ENCODE data around the gene TANC1.
A peak's percentile ranks its signal among the peaks of the same experiment; 100 is the strongest.

Gene TANC1

DNA sequence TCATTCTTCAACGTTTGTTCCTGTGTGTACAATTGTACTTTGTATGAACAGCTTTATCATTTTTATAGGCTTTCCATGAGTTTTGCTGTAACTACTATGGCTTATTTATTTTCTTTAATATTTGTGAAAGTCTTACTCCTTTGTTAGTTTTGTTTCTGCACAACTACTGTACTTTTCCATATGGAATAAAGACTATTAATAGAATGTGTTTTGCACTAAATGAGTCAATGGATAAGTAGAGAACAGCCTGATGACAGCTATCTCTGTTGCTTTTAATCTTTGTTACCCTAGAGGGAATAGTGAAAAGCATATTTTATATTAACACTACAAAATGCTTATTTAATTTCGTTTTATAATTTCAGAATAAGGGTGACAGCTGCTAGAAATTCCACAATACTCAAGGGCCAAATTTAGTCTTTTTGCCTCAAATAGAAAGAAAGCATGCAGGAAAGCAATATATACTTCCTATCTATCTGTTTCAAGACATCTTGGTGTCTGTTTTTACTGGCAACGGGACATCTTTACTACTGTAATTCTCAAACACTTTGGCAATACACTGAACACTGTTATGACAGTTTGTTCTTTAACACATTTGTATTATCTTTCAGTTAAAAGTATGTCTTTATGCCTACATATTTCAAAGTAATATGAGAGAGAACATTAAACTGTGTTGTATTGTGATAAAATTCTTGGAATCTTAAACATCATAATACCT lies 264.2 kb downstream of the TANC1 start:
- no peak for DNase-seq

DNA sequence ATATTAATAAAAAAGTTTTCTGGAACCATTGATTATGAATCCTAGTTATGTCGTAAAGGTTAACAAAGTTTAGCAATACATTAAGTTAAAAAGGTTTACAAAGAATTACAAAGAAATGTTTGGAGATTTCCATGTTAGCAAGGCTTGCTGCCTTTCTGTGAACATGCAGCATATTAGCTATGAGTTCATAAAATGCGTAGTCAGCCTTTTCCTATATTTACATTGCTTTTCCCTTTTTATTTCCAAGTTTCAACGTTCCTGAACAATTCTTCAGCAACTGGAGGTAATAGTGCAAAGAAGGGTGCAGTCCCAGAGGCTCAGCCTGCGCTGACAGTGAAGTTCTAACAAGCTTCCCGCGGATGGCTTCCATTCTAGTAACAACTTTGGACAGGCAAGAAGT lies 266.4 kb downstream of the TANC1 start:
- DNase-seq: no peak

DNA sequence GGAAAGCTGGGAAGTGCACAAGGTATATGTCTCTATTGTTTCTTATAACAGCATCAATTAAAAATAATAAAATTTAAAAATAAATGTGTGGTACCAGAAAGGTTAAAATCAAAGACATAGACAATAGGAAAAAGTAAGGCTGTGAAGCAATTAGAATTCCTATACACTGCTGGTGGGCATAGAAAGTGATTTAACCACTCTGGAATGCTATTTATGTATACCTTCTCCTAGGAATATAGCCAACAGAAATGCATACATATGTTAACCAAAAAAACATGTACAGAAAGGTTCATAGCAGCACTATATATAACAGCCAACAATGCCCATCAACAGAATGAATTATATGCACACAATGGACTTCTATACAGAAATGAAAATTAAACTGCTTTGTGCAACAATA lies 275.1 kb downstream of the TANC1 start:
- DNase-seq: no peak

DNA sequence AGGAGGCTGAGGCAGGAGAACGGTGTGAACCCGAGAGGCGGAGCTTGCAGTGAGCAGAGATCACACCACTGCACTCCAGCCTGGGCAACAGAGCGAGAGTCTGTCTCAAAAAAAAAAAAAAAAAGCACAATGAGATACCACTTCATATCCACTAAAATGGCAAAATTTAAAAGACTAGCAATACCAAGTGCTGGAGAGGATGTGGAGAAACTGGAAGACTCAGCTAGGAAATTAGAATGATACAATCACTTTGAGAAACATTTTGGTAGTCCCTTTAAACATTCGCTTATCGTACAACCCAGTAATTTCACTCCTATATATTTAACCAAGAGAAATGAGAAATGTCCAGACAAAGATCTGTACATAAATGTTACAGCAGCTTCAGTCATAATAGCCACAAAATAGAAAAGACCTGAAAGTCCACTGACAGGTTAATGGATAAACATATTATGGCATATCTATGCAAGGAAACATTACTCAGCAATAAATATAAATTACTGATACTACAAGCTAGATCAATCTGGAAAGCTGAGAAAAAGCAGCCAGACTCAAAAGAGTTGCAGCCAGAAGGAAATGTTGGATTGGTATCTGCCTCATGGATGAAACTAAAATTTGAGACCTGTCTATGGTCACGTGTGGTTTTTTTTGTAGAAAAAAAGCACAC lies 278.0 kb downstream of the TANC1 start:
- DNase-seq: no peak

DNA sequence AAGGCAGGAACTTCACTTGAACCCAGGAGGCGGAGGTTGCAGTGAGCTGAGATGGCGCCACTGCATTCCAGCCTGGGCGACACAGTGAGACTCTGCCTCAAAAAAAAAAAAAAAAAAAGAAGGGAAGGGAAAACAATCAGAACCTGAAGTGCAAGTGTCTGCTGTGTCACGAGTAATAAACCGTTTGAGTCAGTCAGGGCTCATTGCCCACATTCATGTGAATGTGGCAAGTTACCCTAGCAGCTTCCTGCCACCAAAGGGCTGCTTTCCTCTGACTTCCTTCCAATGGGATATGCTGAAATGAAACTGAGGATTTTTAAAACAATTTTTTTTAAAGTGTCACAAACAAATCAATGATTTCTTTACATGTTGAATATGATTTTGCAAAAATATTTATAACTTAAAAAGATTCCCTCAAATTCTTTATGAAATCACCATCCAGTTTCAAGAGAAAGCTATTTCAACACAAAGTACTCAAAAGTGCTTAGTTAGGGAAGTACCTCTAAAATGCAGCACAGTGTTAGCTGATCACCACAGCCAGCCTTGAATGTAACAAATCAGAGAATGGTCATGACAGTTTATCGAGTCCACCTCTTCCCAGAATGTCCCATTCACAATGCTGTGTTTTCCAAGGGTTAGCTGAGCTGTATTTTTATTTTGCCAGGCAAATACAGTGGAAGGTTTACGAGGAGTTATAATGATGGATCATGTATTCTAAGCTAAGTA lies 281.7 kb downstream of the TANC1 start:
- DNase-seq: peak; percentile 22

DNA sequence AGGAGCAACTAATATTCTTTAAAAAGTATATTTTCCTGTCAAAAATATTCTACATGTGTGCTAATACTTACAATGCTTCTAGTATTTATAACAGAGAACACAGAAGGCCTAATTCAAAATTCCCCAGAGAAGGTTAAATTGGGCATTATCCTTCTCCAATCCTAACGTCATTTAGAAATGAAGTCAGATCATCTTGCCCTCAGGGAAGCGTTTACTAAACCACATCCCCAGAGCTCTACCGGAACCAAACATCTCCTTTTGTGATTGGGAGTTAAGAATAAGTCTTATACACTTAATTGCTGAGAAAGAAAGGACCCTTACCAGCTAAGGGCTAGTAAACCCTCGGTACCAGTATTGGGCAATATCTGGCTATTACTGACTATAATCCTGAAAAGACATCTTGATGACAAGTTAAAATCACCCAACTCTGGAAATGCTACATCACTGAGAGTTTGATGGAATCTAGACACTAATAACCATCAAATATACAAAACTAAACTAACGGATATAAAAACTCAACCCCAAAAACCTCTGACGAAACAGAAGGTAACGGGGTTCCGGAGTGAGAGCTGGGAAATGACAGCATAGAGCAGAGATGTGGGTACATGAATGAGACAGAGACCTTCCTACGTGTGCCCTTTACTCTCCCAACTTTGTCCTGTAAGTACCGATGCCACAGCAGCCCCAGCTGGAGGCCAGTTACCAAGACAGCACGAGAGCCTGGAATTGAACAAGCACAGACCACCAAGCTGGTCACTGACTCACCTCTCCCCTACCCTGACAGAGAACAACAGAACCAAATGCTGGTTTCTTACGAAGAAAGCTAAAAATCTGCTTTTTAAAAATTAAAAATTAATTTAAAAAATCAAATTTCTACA lies 283.1 kb downstream of the TANC1 start:
- DNase-seq: no peak

DNA sequence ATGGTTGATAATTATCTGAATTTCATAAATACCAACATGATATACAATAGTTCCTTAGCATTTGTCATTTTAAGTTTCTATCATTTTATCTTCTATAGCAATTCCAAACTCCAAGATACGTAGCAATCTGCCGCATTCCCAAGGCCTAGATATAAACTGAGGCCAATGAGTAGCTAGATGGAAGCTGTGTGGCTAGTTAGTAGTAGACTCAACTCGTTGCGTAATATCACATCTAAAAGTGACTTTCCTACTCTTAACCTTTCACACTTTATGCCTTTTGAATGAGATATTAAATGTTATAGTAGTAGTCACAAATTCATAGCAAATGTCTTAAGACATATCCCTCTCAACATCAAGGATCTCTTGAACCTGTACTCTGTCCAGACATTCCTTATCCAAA lies 284.5 kb downstream of the TANC1 start:
- no peak for DNase-seq

DNA sequence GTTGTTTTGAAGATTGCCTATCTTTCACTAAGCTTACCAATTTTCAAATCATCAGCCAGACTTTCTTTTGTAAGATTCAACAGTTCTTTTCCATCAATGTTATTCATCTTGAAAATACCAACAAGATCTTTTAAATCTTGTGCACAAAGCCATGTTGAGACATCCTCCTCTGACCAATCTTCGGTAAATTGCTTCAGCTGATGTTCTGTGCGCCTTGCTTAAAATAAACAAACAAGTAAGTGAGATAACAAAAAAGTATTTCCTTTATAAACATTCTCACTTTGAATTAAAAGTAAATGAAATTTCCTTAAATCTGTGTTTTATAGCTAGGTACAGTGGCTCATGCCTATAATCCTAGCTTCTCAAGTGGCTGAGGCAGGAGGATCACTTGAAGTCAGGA lies 287.7 kb downstream of the TANC1 start:
- DNase-seq: no peak

DNA sequence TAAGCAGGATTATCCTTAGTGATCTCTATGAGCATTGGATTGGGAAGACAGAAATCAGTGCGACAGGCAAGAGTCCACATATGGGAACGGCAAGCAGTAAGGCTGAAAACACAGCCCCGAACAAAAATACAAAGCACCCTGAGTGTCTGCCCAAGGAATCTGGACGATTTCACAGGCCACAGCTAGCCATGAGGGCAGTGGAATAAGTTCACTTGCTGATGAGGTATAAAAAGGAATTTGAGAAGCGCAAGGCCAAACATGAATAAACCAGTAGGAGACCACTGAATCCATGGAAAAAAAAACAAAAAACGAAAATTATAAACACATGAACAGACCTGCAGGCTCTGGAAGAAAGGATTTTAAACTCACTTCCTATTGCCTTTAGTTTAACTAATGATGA lies 293.8 kb downstream of the TANC1 start:
- DNase-seq: no peak

DNA sequence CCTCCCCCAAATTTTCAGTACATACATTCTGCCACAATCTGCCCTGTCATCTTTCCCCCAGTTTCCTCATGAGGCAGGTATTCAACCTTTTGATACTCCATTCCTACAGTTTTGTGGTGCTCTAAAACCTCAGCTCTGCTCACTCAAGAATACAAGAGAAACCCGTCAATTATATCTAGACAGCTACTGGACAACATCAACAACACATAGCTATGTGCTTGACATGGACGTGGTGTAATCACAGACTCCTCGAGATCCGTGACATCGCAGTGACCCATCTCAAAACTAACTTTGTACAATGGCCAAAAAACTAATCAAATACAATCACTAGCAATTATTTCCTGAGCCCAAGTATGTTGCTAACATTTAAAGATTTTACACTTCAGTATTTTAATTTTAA lies 294.5 kb downstream of the TANC1 start:
- no peak for DNase-seq

DNA sequence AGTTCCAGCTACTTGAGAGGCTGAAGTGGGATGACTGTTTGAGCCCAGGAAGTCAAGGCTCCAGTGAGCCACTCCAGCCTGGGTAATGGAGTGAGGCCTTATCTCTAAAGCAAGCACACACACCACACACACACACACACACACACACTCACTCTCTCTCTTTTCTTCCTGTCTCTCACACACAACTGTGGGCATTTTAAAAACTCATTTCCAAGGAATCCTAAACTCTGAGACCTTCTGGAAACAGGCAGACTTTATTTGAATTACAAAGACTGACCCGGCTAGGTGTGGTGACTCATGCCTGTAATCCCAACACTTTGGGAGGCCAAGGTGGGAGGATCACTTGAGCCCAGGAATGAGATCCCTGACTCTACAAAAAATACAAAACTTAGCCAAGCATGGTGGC lies 296.7 kb downstream of the TANC1 start:
- DNase-seq: no peak

DNA sequence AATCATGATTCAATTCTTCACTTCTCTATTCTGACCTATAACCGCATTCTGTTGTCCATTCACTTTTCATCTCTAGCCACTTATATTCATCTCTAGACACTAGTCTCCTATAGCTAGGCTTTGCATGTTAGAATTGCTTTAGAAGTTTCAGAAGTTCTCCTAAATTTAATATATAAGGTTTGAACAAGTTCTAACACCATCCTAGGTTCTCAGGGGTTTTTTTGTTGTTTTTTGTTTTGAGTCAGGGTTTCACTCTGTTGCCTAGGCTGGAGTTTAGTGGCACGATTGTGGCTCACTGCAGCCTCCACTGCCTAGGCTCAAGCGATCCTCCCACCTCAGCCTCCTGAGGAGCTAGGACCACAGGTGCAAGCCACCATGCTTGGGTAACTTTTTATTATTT lies 298.1 kb downstream of the TANC1 start:
- no peak for DNase-seq

DNA sequence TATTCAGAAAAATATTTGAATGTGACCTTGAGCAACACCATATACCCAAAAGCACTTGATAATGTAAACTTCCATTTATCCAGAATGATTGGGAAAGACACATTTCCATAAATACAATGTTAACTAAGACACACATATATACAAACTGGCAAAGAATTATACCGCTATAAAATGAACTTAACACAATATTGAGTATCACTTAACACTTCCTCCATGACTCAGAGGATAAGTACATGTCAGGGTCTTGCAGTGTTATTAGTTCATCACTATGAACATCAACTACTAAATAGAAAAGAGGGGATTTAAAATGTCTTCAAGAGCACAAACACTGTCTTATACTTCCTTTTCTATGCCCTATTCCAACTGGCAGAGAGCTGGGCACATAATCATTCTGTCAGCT lies 299.5 kb downstream of the TANC1 start:
- DNase-seq: no peak

DNA sequence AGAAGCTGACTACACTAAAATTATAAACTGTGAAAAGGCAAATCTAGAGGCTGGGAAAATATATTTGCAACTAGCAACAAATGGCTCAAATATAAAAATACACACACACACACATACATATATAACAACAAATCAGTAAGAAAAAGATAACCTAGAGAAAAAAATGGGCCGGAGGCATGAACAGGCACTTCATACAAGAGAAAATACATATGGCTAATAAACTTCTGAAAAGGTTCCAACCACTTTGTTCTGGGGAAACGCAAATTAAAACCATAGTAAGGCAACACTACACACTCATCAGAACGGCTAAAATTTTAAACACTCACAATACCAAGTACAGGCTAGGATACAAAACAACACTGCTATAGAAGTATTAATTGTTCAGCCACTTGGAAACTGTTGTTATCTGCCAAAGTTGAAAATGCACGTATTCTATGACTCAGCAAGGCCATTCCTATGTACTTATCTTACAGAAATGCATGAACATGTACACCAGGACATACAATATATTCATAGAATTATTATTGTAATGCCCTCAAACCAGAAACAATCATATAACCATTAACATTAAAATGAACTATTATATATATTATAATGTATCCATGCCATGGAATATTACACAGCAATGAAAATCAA lies 302.4 kb downstream of the TANC1 start:
- DNase-seq: no peak

DNA sequence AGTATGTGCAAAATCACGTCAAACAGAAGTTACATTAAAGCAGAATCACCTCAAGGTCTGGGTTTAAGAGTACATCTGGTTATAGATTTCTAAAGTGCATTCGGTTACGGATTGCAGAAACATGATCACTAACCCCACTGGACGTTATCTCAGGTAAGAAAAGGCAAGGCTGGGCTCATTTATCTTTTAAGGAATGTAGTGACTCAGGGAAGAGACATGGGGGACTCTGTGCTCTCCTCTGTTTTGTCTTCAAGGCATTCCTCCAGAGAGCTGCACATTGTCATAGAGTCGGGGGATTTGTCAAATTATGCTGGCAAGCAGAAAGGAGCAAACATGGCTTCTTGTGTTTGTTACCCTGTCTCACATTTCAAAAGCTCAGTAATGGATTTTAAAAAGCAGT lies 303.7 kb downstream of the TANC1 start:
- DNase-seq: no peak

DNA sequence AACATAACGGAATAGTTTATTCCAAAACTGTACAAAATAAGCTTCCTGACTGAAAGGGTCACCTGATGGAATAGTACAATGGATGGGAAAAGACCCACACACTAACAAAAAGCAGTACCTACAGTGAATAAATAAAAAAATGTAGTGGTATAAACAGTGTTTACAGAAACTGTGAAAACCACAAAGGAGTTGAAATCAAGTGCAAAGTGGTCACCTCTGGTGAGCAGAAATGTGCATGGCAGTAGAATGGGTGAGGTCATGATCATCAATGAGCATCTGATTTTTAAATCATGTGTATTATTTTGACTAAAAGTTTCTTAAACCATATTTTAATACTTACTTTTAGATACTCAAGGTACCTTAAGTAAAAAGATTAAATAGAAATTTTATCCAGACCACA lies 306.7 kb downstream of the TANC1 start:
- no peak for DNase-seq

DNA sequence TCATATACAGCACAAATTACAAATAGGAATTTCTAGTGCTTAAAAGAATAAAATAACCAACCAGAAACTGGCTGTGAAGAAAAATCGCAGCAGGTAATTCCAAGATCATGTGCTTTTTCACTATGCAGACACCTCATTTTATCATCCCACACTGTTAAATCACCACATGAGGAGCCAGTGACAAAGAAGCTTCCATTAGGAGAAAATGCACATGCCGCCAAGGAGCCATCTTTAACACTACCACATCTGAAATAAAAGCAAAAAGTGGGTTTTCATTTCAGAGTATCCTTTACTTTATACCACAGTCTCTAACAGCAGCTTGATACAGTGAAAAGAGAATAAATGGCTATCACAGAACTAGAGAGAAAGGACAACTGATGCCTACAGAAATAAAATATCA lies 311.3 kb downstream of the TANC1 start:
- no peak for DNase-seq

DNA sequence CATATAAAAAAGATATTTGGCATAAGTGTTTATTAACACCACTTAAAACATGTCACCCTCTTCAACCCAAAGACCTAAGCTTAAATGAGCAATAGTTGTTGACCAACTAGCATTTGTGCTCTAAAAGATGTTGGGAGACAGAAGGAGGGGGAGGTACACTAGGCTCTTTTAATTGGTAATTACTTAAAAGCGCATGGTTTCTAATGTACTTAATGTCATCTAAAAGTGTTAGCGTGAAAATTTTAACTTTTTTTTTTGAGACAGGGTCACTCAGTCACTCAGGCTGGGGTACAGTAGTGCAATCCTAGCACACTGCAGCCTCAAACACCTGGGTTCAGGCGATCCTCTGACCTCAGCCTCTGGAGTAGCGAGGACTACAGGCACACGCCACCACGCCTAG lies 312.6 kb downstream of the TANC1 start:
- DNase-seq: no peak
